ENCODE measurements around the gene ADISSP.

The ADISSP gene

GRCh38 chr20:3732327-3733118 lies 35.0 kb downstream of the ADISSP start, which contains the start of gene HSPA12B:
Gene HSPA12B, plus strand, starts transcription at chr20:3732685. Its CDS starts 5,990 bp downstream, at chr20:3738675.
- TF ChIP-seq CTCF (IDR thresholded peaks at IDR 0.05; ENCODE audit: extremely low read depth, missing control alignments), result no peak
- DNase-seq (ENCODE audit: low spot score), result no peak

DNA sequence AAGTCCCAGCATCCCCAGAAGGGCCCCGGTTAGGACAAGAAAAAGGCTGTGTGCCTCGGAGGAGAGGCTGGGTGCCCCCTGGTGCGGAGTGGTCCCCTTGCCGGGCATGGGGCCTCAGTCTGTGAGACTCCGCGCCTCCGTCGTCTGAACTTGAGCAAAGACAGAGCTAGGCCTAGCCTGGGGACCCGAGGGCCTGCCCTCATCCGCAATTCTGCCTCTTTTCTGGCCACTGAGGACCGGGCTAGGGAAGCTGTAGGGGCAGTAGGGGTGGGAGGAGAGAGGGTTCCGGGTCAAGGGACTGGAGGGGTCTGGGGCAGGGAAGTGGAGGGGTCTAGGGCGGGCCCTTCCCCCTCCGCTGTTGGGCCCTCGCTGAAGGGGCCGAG lies 35.6 kb downstream of the ADISSP start:
- no peak for TF ChIP-seq CTCF (IDR thresholded peaks at IDR 0.05; ENCODE audit: extremely low read depth, missing control alignments)
- no peak for DNase-seq (ENCODE audit: low spot score)

GRCh38 chr20:3730803-3731672 lies 36.5 kb downstream of the ADISSP start:
- no peak for DNase-seq (ENCODE audit: low spot score)
- no peak for TF ChIP-seq CTCF (IDR thresholded peaks at IDR 0.05; ENCODE audit: extremely low read depth, missing control alignments)

GRCh38 chr20:3729811-3730540 lies 37.6 kb downstream of the ADISSP start:
- no peak for DNase-seq (ENCODE audit: low spot score)
- no peak for TF ChIP-seq CTCF (IDR thresholded peaks at IDR 0.05; ENCODE audit: extremely low read depth, missing control alignments)

DNA sequence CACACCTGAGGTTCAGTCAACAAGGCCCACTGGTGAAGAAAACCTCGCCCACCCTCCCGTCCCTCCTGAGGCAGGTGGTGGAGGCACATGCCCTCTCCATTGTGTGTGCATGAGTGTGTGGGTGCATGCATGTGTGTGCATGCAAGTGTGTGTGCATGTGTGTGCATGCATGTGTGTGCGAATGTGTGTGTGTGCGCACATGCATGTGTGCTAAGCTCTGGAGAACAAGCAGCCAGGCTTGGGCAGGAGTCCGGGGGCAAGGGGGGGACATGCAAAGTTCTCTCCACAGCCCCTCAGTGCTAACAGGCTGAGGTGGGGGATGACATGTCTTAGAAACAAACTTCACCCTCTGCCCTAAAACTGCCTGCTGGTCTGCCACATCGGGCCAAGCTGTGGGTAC lies 38.2 kb downstream of the ADISSP start:
- no peak for DNase-seq (ENCODE audit: low spot score)

GRCh38 chr20:3728876-3729275 lies 38.7 kb downstream of the ADISSP start:
- no peak for TF ChIP-seq CTCF (IDR thresholded peaks at IDR 0.05; ENCODE audit: extremely low read depth, missing control alignments)
- DNase-seq (ENCODE audit: low spot score), result no peak

More for the DNA sequence above, 38.2 kb downstream of the ADISSP start:
- TF ChIP-seq CTCF (IDR thresholded peaks at IDR 0.05; ENCODE audit: extremely low read depth, missing control alignments), result no peak

All from GM20000 (cell line).